Umbilical cord (tissue), 2 donors: ENCODE data around the gene STARD3. TPM values are rescaled to one million over a fixed set of nuclear protein-coding genes. Genes with fewer than 3 reads are reported as not detected.

Experiments used
- DNase-seq: peaks from one replicate; pipeline ENCODE4 v3.0.0-alpha.2; 2015; ENCODE audit warnings: low spot score
- total RNA-seq: library from RNA; depleted of rRNA; stranded (reverse); fragments of >200 nt; gene quantifications from one replicate; pipeline ENCODE4 v1.2.3, GENCODE V29; 2014; ENCODE audit warnings: low replicate concordance; ENCODE audit not compliant: insufficient read depth

The STARD3 gene
- total RNA-seq, 1 donor from 2014 or later, result 20.5 TPM

DNA sequence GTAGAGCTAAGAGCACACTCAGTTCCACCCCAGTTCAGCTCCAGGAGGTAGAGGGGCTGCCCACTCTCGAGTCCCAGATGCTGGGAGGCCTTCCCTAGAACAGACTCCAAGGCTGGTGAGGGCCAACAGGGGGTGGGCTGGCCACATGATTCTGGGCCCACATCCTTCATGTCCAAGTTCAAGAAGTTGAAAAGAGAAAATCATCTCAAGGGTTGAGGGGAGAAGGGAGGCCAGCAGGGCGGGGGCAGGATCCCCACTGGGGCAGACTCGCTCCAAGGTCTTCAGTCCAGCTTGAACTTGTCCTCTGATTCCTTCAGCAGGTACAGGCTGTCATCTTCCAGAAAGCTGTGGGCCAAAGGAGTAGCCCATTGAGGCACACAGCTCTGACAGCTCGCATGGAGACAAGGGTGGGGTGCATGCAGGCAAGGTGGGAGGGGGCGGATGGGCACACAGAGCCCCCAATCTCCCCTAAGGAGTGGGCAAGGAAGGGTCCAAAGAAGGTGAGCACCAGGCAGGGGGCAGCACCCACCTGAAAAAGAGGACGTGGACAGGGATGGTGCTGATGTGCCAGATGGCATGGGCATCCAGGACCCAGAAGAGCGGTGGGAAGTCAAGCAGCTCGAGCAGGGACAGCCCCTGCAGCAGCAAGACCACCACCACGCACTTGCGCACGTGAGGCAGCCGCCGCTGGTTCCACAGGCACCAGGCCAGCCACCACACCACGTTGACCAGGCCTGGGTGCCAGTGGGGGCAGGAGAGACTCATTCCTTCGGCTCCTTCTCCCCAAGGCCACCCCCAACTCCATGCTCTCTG is 35.8 kb downstream of the STARD3 start:
- DNase-seq, result no peak

DNA sequence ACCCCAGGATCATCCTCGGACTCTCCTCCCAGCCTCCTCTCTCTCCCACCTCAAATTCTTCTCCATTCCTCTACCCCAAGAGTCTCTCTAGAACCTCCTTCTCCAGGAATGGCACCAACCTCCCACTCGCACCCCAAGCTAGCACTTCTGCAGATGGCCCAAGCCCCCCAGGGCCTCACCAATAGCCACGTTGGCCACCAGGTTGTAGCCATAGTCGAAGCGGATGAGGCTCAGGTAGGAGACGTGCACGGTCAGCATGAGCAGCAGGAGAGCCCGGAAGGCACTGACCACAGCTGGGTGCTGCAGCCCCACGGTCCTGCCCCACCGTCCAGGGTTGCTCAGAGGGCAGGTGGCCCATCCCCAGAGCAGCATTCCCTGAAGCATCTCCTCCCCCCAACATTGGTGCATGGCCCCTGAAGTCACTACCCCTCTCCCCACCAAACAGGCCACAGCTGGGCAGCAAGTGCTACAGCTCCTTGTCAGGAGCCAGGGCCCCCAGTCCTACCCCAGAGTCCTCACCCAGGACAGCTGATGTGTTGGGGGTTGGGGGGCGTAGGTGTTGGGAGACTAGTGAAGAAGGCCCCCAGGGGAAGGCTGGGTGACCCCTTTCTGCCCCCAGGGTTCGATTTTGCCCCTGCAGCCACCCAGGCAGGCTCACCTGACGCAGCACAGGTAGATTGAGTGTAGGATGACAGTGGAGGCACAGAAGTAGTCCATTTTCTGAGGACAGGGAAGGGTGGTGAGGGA is 36.6 kb downstream of the STARD3 start:
- DNase-seq, result no peak

DNA sequence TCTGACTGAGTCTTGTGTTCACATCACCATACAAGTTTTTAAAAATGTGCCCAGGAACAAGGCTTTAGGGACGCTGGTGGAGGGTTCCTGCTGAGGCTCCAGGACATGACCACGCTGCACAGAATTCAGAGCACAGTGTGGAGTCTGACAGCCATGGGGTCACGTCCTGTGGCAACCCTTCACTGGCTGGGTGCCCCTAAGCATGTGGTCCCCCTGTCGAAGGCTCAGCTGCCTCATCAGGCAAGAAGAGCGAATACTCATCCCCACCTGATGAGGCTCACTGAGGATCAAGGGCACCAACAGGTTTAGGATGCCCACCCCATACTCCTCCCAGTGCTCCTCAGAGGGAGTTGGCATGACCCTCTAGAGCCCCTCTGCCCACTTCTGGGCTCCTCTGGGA is 37.2 kb downstream of the STARD3 start:
- no peak for DNase-seq

DNA sequence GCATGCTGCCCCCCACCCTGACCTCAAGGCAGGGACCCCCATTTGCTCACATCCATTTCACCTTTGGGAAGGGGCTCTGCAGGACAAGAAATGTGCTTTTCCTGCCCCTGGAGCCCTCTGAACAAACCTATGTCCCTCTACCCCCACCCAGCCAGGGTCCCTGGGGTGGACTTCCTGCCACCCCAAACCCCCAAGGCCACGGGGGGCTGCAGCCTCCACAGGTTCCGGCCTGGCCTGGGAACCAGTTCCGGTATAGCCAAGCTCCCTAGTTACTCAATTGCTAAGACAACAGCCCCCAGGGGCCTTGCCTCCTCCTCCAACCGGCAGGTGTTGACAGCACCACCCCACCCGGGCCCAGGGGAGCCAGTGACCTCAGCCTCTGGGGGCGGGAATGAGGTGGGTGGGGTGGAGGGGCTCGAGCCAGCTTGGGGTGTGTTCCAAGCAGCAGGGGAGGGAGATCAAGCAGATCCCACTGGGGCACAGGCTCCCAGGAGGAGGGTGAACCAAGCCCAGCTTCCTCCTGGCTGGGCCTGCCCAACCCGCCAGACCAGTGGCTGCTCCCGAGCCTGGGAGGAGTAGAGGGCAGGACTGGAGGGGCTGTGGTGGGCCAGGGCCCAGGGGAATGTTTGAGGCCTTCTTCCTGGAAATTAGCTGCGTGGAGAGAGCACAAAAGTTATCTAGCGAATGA is 37.9 kb downstream of the STARD3 start:
- peak; percentile 71 for DNase-seq

DNA sequence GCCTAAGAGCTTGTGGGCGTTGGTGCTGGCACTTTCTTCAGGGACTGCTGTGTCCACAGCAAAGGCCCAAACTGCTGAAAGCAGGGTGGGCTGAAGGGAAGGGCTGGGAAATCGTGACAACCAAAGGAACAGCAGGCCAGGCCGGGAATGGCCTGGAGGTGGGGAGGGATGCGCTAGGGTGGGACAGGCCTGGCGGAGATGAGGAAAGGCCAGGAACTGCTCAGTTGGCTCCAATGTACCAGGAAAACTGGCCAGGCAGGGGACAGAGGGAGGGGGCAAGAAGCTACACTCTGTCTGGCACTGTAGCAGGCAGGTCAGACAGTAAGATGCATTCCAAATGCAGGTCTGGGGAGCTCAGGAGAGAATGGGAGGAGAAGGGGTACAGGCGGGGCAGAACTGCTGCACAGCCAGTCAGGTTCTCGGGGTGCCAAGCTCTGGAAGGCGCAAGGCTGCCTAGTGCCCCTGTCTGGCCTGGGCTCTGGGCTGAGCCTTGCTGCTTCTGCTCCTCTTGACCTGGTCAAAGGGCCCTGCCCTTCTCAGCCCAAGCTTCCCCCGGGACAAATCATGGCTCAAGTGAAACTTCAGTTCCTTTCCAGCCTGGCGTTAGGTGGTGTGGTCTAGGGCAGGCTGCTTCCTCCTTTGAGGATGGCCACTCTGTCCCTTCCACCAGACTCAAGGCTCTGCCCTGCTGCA is 38.6 kb downstream of the STARD3 start:
- no peak for DNase-seq

DNA sequence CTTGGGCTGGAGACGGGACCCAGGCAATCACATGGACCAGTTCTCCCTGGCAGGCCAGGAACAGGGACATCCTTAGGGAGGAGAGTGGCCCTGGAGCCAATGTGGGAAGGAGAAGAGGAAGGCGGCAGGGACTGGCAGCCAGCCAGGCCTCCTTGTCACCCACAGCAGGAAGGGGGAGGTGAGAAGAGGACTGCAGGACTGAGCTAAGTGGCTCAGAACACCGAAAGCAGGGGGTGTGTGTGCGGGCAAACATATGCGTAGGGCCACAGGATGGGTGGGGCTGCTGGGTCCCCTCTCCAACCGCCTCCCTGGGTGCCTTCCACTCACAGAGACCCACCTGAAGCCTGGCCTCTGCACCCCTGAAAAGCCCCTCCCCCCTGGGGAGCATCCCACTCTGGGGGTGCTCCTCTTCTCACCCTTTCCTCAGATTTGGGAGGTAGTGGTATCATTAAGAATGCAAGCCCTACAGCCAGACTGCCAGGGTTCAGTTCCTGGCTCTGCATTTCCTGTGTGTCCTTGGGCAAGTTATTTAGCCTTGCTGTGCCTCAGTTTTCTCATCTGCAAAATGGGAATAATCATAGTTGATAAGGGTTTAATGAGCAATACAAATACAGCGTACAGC is 39.4 kb downstream of the STARD3 start:
- DNase-seq, result no peak

DNA sequence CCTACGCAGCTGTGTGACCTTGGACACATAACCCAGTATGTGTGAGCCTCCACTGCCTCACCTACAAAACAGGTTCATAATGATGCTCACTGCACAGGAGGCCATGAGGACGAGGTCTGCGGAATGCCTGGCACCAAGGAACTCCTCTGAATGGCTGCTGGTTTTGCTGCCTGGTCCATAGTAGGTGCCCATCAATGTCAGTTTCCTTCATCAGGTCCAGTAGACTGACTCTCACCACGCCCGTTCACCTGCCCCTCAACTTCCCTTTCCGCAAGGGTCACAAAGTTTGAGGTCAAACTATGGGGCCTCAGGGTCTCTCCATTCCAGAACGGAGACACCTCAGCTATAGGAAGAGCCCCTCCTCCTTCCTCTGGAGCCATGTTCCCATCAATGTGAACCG is 40.1 kb downstream of the STARD3 start:
- DNase-seq, result no peak

DNA sequence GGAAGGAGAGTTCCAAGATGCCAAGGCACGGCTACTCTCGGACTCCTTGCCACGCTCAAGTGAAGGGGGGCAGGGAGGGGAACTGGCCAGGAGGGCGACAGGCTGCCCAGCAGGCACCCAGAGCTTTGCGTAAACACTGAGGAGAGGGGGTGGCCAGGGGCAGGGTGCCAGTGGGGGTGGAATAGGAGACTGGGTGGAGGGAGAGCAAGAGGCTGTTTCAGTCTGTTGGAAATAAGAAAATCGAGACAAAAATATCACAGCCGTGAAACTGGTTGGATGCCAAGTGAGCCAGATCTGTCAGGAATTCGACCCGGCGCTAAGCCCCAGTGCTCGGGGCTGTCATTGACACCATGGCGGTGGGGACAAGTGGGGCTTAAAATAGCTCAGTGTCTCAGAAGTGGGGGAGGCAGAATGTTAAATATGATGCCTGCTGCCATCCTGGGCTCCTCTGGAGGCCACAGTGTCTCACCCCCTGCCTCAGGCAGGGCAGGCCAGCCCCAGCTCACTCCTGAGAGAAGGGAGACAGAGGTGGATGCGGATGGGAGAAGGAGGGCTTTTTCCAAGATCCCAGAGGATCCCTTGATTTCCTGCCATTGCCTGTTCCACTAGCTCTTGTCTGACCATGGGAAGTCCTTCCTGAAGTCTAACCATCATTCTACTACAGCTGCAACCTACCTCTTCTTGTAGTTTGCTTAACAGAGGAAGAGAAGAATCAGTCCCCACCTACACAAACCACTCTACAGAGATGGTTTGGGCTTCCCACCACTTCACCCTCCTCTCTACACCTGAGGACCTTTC is 40.8 kb downstream of the STARD3 start:
- DNase-seq, result peak; percentile 57

DNA sequence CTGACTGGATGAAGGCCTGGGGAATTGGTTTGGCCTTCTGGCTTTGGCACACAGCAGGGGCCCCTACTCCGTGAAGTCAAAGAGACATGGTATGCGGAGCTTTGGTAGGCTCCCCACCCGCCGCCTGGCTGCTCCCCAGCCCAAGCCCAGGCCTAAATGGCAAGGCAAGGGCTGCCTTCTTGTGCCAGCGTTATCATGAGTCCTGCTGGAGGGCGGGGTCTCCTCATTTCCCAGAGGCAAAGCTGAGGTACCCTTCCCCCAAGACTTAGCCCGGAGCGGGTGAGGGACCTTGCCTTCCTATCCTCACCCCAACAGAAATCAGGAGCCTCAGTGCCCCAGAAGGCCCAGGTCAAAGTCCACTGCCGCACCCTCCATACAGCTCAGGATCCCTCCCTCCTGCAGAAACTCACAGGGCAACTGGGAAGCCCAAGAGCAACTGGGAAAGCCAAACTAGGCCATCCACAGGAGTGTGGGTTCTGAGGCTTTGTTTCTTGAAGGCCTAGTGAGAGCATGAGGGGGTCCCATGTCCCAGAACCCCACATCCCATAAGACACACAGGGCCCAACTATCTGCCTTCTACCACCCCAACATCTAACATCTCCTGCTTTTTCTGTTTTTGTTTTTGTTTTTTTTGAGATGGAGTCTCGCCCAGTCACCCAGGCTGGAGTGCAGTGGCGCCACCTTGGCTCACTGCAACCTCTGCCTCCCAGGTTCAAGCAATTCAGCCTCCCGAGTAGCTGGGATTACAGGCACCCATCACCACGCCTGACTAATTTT is 41.6 kb downstream of the STARD3 start:
- no peak for DNase-seq

DNA sequence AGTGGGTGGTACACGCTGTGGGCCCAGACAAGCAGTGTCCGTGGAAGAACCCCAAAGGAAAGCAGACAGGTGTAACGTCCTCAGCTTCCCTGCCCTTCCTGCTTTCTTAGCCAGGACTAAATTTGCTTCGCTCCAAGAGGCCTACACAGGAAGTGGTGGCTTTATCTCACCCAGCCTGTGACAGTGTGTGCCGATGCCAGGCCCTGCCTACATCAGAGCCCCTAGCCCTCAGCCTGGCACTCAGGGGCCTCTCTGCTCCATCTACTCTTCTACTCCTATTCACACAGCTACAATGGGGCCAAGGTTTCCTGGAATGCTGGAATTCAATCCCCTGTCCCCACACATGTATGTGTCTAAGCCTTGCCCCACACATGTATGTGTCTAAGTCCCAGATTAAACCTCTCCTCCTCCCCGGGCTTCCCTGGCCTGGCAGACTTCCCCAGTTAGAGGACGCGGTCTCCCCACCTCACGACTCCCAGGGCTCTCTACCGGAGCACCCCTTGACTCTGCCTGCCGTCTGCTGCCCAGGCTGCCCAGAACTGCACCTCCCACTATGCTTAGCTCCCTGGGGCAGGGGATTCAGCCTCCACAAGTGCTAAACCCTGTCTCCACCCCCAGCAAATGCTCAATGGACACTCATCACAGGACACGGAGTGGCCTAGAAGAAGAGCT is 42.7 kb downstream of the STARD3 start:
- no peak for DNase-seq

DNA sequence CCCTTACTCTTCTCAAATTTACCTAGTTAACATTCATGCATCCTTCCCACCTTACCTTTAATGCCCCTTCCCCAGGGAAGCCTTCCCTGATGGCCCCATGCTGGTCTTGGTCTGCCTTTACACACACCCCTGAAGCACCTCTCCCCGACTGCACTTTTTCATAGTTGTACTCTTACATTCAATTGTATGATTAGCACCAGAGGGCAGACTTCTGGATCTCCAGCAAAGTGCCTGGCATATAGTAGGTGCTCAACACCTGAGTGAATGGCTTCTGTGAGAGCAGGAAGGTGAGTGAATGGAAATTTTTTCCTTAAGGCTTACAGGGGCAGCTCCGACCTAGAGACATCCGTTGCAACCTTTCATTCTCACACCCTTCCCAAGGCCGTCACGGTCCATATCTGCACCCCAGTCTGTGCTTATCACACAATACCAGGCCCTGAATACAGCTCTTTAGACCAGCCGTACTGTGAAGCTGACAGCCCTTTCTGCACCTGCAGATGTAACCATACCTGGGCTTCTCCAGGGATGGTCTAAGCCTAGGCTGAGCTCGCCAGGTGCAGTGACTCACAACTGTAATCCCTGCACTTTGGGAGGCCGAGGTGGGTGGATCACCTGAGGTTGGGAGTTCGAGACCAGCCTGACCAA is 46.5 kb downstream of the STARD3 start:
- DNase-seq, result no peak

DNA sequence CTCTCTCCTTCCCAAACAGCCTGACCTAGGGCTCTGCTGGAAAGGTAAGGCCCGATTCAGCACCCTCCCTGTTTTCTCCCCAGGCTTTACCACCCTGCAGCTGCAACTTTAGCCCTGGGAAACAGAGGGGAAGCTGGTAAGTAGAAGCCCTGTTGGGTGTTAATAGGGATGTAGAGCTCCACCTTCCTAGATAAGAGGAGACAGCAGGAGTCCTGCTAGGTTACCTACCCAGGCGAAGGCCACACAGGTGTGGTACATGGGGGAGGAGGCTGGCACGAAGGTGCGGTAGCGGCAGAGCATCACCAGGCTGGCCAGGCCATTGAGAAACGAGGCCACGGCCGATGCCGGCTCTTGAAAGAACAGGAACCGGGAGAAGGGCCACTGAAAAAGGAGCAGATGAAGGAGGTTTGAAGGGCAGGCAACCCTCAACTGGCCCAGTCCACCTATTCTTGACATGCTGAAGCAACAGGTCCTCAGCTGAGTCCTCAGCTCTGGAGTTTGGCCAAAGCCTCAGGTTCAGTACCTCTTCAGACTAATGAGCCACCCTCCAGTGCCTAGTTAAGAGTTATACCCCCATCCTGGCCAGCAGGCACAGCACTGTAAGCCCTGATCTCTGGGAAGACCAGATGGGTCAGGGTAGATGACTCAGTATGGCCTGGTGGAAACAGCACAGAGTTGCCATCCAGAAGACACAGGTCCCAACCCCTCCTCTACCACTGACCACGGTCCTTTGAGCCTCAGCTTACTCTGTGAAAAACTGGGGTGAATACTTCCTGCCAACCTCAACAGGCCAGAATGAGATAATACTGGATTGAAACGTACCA is 47.6 kb downstream of the STARD3 start:
- DNase-seq, result no peak

DNA sequence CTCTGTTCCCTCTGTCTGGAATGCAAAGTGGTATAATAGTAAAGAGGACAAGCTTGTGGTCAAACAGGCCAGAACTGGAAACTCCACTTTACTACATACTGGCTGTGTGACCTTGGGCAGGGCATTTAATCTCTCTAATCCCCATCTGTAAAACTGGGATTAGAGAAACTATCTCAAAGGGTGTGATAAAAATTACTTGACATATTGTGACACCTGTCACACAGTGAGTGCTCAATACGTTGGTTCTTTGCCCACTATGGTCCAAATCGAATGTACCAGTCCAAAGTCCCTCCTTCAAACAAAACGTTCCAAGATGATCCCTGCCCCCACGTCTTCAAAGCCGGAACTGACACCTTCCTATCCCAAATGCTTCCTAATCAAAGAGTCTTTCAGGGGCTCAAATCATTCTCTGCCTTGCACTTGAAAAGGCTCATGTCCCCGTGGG is 50.2 kb downstream of the STARD3 start:
- no peak for DNase-seq

DNA sequence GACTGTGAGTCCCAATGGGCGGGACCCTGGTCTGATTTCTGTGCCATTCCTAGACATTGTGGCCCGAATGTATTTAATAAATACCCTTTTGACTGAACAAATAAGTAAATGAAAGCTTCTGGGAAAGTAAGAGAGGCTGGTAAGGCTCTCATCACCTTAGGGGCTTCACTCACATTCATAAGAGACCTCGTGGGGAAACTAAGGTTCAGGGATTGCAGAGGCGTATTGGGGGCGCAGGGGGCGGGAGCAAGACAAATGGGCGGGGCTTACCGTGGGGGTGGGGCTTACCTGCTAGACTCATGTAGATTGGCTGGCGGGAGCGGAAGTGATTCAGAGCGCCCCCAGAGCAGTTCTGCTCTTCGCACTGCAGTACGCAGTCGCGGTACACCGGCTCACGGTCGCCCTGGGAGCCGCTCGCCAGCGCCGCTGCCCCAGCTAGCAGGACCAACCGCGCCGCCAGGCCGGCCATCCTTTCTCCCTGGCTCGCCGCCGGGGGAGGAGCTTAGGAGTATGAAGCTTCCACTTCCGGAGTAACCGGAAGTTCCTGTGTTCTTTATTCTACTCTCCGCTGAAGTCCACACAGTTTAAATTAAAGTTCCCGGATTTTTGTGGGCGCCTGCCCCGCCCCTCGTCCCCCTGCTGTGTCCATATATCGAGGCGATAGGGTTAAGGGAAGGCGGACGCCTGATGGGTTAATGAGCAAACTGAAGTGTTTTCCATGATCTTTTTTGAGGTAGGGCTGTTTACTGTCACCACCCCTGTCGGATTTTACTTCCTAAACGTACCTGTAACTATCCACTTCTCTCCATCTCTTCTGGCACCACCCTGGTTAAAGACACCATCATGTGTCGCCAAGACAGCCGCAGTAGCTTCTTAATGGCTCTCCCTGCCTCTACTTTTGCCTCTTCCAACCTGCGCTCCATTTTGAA is 50.9 kb downstream of the STARD3 start, which contains the start of gene PGAP3:
Gene PGAP3, minus strand, starts transcription at position 512 of the 929 bp plus-strand sequence. Its CDS starts 43 bp downstream, at position 469.
- DNase-seq, result peak; percentile 94

DNA sequence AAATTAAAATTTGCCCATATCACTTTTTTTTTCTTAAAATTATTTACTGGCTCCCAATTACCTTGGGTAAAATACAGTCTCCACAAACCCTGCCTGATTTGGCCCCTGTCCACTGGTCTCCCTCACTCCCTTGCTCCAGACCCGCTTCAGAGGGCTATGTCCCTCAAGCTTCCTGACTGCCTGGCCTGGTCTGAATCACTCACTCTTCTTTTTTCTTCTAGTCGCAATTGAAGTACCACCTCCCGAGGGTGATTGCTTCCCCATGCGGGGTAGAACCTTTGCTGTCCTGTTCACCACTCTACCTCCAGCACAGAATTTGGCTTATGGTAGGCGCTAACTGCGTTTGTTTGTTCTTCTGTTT is 51.5 kb downstream of the STARD3 start:
- no peak for DNase-seq

DNA sequence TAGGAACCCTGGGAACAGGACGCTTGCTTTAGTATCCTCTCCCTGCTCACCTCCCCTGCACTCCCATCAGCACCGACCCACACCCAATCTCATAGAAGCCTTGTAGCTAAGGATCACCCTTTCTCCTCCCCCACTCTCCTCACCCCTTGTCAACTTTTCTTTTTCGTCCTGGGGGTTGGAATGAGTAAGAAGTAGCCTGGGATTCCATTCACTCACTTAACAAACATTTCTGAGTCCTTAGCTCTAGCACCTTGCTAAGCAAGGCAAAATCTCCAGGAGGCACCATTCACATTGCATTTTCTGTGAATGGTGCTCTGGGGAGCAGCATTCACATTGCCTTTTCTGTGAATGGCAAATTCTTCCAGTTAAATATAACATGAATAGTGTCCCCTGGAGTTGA is 52.0 kb downstream of the STARD3 start:
- no peak for DNase-seq

DNA sequence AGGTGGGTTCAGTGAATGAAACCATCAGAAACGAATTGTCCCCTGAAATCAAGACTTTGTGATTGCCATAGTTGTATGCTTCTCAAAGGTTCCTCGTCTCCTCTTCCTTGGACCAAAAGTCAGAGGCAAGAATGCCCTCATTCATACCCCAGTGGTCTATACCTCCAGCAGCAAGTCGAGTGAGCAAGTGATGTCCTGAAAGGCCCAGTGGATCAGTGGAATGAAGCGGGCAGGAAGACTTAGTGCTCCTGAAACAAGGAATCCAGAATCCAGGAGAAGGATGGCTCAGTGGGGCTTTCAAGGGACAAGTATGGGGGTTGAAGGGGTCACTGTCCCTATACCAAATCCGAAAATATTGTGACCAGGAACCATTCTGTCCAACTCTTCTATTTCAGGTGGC is 57.6 kb downstream of the STARD3 start:
- DNase-seq, result no peak
